ENCODE measurements around the gene ST3GAL2. TPM values are rescaled to one million over a fixed set of nuclear protein-coding genes. Genes with fewer than 3 reads are reported as not detected.
A peak's percentile ranks its signal among the peaks of the same experiment; 100 is the strongest.

The ST3GAL2 gene
- total RNA-seq, 1 donor from 2014 or later, result 23.3 TPM

DNA sequence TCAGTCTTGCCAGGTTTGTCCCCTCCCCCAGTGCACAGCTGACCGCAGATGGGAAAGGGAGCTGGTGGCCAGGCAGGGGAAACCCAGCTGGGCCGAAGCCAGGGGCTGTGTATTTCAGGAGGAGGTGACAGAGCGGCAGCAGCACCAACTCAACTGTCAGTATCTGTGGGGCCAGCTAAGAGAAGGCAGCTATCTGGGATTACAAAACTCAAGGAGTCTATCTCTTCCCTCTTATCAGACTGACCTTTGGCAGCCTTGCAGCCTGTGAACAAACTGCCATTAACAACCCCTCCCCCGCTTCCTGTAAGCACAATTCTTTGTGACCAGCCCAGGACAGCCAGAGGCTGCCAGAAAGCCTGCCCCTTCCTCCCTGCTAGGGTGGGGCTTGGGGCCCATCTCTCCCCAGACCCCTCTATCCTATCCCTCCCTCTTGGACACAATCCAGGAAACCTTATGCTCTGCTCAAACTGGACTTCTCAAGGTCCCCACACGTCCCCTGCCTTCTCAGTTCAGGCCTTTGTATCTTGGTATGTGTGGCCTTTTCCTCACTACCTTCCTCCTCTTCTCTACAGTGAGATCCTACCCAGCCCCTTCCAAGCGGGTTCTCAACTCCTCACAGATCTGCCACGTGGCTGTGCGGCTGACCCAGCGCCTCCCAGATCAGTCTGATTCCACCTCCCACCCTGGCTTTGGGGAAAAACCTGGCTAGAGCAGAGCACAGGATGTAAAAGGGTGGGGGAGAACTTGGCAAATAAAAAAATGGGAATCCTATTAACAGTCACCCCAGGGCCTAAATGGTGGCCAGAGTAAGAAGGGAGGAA is 10.5 kb downstream of the ST3GAL2 start:
- TF ChIP-seq, protein P1, sequence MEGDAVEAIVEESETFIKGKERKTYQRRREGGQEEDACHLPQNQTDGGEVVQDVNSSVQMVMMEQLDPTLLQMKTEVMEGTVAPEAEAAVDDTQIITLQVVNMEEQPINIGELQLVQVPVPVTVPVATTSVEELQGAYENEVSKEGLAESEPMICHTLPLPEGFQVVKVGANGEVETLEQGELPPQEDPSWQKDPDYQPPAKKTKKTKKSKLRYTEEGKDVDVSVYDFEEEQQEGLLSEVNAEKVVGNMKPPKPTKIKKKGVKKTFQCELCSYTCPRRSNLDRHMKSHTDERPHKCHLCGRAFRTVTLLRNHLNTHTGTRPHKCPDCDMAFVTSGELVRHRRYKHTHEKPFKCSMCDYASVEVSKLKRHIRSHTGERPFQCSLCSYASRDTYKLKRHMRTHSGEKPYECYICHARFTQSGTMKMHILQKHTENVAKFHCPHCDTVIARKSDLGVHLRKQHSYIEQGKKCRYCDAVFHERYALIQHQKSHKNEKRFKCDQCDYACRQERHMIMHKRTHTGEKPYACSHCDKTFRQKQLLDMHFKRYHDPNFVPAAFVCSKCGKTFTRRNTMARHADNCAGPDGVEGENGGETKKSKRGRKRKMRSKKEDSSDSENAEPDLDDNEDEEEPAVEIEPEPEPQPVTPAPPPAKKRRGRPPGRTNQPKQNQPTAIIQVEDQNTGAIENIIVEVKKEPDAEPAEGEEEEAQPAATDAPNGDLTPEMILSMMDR (conservative IDR thresholded peaks at IDR 0.05; ENCODE audit: low read depth, low read length), result no peak

DNA sequence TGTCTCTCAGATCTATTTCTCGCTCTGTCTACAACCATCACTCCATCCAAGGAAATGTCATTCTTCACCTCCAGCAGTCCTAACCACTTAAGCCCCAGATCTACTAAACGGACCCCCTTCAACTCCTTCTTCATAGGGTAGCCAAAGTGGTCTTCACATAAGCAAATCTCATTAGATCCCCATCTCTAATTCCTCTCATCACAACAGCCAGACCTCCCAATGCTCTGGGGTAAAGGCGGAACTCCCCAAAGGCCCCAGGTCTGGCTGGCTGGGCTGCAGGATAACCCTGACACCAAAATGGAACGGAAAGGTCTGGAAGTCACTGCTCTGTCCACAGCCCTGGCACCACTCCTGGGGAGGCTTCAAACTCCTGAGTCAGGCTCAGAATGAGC is 11.1 kb downstream of the ST3GAL2 start:
- DNase-seq (ENCODE audit: low read depth), result no peak
- TF ChIP-seq, protein P1 (conservative IDR thresholded peaks at IDR 0.05; ENCODE audit: low read depth, low read length), result no peak
- no peak overlapping the region for H3K4me3 ChIP-seq (ENCODE audit: low read depth, low read length)

More for the DNA sequence above, 10.5 kb downstream of the ST3GAL2 start:
- DNase-seq (ENCODE audit: low read depth), result peak; percentile 74
- no peak overlapping the region for H3K4me3 ChIP-seq (ENCODE audit: low read depth, low read length)

DNA sequence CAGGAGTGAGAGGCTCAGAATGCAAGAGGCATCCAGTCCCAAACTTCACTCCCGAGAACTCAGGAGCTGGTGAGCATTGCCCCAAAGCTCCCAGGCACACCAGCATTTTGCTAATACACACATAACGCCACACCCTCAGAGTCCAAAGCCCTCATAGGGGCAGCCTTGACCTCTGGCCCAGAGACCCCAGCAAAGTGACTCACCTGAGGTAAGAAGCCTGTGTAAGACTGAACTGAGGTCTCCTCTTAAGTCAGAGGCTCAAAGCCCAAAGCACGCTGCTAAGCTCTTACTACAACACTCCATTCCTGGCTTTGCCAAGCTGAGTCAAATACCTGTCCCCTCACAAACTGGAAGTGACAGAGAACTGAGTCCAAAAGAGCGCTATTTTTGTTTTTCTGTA is 16.4 kb downstream of the ST3GAL2 start:
- TF ChIP-seq, protein P1 (conservative IDR thresholded peaks at IDR 0.05; ENCODE audit: low read depth, low read length), result no peak
- no peak for DNase-seq (ENCODE audit: low read depth)
- H3K4me3 ChIP-seq (ENCODE audit: low read depth, low read length), result no peak overlapping the region

DNA sequence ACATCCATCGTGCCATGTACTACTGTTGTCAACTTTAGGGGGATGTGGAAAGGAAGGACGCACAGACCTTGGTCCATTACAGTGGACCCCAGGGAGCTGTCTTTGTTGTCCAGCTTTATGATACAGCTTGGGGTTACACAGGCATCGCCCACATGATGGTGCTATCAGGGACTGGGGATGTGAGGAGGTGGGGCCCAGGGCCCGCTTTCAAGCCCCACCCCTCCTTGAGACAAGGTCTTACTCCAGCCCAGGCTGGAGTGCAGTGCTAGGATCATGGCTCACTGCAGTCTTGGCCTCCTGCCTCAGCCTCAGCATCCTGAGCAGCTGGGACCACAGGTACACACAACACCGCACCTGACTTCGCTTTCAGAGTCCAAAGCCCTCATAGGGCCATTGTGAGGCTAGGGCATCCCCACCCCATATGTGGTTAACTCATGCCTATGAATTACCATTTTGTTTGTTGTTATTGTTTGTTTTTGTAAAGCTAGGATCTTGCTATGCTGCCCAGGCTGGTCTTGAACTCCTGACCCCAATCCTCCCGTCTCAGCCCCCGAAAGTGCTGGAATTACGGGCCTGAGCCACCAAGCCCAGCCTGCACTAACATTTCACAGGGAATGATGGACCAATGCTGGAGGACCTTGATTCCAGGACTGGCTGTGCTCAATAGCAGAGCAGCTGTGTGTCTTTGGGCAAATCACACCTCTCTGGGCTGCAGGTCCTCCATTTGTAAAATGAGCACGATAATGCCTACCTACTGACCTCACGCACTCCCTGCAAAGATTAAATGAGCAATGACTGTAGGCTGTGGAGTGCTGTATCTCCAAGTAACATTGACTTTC is 17.2 kb downstream of the ST3GAL2 start:
- no peak overlapping the region for H3K4me3 ChIP-seq (ENCODE audit: low read depth, low read length)
- DNase-seq (ENCODE audit: low read depth), result no peak
- TF ChIP-seq, protein P1 (conservative IDR thresholded peaks at IDR 0.05; ENCODE audit: low read depth, low read length), result no peak

DNA sequence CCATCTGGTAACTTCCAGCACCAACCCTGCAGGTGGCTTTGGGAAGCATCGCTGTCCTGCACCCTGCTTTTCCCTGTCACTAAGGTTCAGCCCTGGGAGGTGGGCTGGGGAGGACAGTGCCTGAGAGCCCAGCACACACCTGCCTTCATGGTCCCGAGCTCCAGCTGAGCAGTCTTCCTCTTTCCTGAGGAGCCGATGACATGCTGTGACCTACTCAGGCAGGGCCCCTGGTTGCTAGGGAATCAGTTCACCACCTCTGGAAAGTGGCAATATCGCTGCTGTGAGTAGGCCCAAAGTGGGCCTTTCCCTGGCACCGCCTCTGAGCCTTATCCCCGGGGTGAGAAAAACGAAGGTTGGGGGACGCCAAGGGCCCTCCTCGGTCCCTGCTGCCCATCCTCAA is 17.9 kb downstream of the ST3GAL2 start:
- TF ChIP-seq, protein P1 (conservative IDR thresholded peaks at IDR 0.05; ENCODE audit: low read depth, low read length), result no peak

DNA sequence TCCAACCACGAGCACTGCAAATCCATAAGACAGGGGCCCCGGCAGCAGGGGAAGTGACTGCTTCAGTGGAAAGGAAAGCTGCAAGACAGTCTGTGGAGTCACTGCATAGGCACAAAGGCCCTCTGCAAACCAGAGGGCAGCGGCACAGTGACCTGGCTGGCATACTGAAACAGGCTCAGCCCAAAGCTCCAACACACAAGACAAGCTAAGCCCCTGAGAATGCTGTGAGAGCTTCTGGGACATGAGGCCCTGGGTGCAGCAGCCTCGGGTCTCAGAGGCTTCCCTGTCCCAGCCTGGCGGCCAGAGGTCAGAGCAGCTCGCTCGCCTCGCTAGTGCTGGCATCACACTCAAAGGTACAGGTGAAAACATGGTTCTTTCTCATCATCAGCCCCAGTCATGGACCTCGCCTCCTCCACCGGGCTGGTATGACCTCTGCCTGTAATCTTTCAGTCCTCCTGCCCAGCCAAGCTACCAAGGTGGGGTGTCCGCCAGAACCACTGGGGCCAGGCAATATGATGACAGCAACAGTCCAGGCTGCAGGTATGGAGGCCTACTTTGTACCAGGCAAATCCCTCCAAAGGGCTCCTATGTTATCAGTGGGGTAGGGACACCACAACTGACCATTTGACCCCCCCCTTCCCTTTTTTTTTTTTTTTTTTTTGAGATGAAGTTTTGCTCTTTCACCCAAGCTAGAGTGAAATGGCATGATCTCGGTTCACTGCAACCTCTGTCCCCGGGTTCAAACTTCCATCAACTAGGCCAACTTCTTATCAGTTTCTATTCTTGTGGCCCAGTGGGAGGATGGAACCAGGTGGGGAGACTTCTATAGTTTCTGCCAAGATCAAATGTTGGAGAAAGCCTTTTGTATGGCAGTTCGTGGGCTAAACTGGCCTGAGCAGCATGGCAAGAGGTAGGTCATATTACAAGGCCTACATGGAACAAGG is 19.2 kb downstream of the ST3GAL2 start:
- no peak overlapping the region for H3K4me3 ChIP-seq (ENCODE audit: low read depth, low read length)
- TF ChIP-seq, protein P1 (conservative IDR thresholded peaks at IDR 0.05; ENCODE audit: low read depth, low read length), result no peak
- no peak for DNase-seq (ENCODE audit: low read depth)

More for the DNA sequence above, 17.9 kb downstream of the ST3GAL2 start:
- no peak overlapping the region for H3K4me3 ChIP-seq (ENCODE audit: low read depth, low read length)
- no peak for DNase-seq (ENCODE audit: low read depth)
